ENCODE data around the gene MEIS2.

The MEIS2 gene

DNA sequence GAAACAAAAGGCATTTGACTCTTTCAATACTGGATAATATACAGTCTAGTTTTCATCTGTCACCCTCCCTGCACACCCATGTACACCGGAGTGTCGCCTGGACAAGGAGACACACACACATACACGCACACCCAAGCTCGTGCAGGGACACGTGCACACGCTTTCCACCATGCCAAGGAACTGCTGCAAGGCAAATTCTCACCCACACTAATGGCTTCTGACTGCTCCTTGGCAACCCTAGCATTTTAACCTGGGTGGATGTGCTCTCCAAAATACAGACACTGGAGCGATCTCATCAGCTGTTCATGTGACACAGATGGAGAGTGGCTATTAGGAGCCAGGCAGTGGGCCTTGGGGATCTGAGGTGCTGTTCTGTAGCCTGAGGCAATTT is 61.6 kb downstream of the MEIS2 start:
- Histone ChIP-seq H3K36me3 (ENCODE audit: control insufficient read depth, insufficient read depth, low read length) (peaks cover 3% of the 10 kb centered on the region), H3K27me3 (ENCODE audit: control insufficient read depth, insufficient read depth, low read length) (no peaks in the 10 kb centered on the region), H3K4me3 (ENCODE audit: low read length) (no peak overlapping the region), H3K4me1 (ENCODE audit: control insufficient read depth, insufficient read depth, low read length) (peaks cover 20% of the 10 kb centered on the region), H3K9ac (ENCODE audit: low read length) (no peak overlapping the region), H3K27ac (ENCODE audit: low read depth, low read length) (peak overlapping the region; percentile 8)

DNA sequence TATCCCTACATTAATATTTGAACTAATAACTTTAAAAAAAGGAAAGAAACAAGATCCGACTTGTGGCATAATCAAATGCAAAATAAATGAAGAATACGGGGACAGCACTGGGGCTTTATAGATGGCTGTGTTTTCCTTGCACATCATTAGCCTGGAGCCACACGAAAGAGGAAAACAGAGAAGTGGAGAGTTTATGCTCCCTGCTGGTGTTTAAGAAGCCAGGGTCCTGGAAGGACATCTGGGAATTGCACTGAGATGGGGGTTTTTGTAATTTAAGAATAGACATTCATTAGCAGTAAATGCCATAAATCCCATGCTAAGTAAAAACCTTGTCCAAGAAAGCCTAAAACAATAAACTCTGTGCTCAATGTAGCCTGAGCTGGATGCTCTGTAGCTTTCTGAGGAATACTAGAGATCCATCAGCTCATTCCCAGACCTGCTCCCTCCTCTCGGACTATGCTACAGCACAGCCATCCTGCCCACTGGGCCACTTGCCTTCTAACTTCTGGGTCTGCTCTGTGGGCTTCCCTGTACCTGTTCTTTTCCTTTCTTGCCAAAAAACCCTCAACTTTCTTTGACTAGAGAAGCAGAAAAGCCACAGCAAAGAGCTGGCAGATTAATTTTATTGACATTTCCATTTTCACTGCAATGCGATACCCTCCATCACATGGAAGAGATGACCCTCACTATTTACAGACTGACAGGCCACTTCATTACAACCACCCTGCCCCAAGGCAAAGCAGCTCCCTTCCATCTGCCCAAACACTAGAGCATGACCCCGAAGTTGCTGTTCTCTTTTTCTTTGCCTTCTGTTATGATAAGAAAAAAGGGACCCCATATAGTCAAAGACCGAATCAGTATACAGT is 62.3 kb downstream of the MEIS2 start:
- no peak overlapping the region for H3K9ac ChIP-seq (ENCODE audit: low read length)
- H3K27me3 ChIP-seq (ENCODE audit: control insufficient read depth, insufficient read depth, low read length): no peaks in the 10 kb centered on the region
- no peak overlapping the region for H3K4me3 ChIP-seq (ENCODE audit: low read length)
- H3K36me3 ChIP-seq (ENCODE audit: control insufficient read depth, insufficient read depth, low read length): peaks cover 3% of the 10 kb centered on the region
- no peak overlapping the region for H3K27ac ChIP-seq (ENCODE audit: low read depth, low read length)
- H3K4me1 ChIP-seq (ENCODE audit: control insufficient read depth, insufficient read depth, low read length): peaks cover 20% of the 10 kb centered on the region

DNA sequence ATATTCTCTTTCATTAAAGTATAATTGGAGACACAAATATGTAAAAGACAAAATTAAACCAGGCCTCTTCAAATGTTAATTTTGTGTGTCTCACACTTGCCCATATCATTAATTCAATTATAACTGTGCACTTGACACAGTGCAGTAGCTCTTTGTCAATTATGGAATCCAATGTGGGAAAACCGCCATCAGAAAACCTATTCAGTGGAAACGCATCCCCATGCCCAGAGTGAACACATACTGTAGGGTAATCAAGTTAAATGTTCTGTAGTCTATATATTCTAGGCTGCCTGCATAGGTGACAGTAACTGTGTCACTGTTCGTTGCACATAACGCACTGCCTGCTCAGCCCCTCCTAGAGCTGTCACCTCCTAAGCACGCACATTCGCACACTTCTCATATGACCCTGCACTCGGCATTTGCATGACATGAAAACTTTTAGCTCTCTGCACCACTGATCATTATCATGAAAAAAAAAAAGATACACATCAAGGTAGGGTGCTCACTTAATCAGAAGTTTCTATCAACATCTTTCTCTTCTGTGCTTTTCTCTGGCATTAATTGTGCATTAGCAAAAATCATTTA is 63.2 kb downstream of the MEIS2 start:
- Histone ChIP-seq H3K27ac (ENCODE audit: low read depth, low read length) (no peak overlapping the region), H3K36me3 (ENCODE audit: control insufficient read depth, insufficient read depth, low read length) (peaks cover 3% of the 10 kb centered on the region), H3K4me3 (ENCODE audit: low read length) (no peak overlapping the region), H3K27me3 (ENCODE audit: control insufficient read depth, insufficient read depth, low read length) (no peaks in the 10 kb centered on the region), H3K9ac (ENCODE audit: low read length) (no peak overlapping the region), H3K4me1 (ENCODE audit: control insufficient read depth, insufficient read depth, low read length) (peaks cover 20% of the 10 kb centered on the region)

DNA sequence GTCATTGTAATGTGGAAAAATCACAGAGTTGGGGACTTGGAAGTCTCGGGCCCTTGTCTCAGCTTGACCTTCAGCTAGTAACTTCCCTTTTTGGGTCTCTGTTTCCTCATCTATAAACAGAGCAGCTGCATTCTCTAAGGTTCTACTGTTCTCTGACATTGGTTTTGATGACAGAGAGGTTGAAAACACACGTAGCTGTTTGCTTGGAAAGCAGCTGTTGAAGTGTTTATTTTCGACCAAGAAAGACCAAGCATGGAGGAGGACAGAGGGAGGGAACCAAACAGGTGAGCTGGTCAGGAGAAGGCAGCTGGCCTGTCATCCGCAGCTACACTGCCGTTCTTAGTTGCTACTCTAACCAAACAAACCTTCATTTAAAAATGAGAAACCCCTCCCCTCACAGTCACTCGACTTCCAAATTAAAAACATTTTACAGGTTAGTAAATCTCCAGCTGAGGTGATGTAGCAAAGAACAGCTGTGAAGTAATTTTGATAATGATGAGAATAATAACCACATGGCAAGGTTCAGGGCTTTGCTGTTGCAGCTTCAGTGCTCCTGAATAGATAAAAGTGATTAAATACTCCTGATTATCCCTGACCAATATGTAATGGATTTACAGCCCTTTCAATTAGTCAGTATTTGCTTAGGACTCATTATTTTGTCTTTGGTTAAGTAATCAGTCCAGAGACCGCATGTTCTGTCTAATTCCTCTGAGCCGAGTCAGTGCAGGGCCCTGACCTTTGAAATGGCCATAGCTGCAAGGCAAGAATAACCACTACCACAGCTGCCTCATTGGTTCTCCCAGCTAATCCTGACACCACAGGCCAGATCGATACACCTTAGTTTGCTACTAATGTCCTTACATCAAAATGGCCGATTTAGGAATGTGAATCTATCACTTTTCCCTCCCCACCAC is 65.3 kb downstream of the MEIS2 start:
- no peaks in the 10 kb centered on the region for H3K27me3 ChIP-seq (ENCODE audit: control insufficient read depth, insufficient read depth, low read length)
- peaks cover 24% of the 10 kb centered on the region for H3K4me1 ChIP-seq (ENCODE audit: control insufficient read depth, insufficient read depth, low read length)
- peaks cover 3% of the 10 kb centered on the region for H3K36me3 ChIP-seq (ENCODE audit: control insufficient read depth, insufficient read depth, low read length)
- H3K9ac ChIP-seq (ENCODE audit: low read length): no peak overlapping the region
- H3K4me3 ChIP-seq (ENCODE audit: low read length): no peak overlapping the region
- no peak overlapping the region for H3K27ac ChIP-seq (ENCODE audit: low read depth, low read length)

DNA sequence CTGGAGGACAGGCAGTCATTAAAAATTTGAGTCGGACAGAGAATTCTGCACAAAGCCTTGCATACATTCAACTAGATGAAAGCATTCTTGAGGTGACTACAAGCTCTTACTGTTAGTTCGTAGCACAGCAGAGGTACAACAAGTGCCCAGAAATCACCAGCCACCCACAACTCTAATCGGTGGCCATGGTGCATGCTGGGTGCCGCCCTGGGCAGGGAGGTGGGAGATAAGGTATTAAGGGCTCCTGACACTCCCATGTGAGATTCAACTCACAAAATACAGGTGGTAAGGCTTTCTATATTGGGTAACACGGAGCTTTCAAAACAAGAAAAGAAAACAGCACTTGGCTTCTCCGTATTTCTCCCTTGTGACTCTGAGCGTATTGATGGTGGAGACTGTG is 66.0 kb downstream of the MEIS2 start:
- Histone ChIP-seq H3K4me3 (ENCODE audit: low read length) (no peak overlapping the region), H3K27ac (ENCODE audit: low read depth, low read length) (no peak overlapping the region), H3K27me3 (ENCODE audit: control insufficient read depth, insufficient read depth, low read length) (no peaks in the 10 kb centered on the region), H3K9ac (ENCODE audit: low read length) (no peak overlapping the region), H3K36me3 (ENCODE audit: control insufficient read depth, insufficient read depth, low read length) (peaks cover 3% of the 10 kb centered on the region), H3K4me1 (ENCODE audit: control insufficient read depth, insufficient read depth, low read length) (peaks cover 23% of the 10 kb centered on the region)

DNA sequence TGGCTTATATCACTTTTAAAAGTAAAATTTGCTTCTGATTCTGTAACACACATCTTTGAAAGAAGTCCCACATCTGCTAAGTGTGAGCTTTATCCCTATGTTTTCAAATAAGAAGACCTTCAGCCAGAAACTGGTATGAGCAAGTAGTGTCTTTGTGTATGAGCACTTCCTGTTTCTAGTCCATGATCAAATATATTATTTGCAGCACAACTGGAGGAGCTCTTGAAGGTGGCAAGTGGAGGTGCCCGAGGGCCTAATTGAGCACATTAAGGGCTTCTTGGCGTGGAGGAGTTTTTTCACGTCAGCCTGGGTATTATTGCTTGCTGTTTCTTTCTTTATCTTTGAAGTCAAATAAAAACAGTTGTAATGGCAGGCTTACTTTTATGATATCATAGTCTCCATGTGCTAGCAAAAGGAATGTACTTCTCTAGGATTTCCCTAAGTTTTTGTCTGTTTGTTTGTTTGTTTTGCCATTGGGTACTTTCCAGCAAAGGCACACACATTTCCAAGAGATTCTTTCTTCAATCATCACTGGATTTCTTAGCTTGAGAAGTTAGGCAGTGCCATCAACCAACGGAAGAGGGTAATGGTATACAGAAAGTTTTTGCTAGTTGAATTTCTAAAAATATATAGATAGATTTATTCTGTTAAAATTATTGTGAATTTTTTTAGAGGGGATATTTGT is 68.1 kb downstream of the MEIS2 start:
- peaks cover 3% of the 10 kb centered on the region for H3K36me3 ChIP-seq (ENCODE audit: control insufficient read depth, insufficient read depth, low read length)
- H3K9ac ChIP-seq (ENCODE audit: low read length): no peak overlapping the region
- peaks cover 11% of the 10 kb centered on the region for H3K4me1 ChIP-seq (ENCODE audit: control insufficient read depth, insufficient read depth, low read length)
- H3K27me3 ChIP-seq (ENCODE audit: control insufficient read depth, insufficient read depth, low read length): no peaks in the 10 kb centered on the region
- no peak overlapping the region for H3K4me3 ChIP-seq (ENCODE audit: low read length)
- H3K27ac ChIP-seq (ENCODE audit: low read depth, low read length): no peak overlapping the region

DNA sequence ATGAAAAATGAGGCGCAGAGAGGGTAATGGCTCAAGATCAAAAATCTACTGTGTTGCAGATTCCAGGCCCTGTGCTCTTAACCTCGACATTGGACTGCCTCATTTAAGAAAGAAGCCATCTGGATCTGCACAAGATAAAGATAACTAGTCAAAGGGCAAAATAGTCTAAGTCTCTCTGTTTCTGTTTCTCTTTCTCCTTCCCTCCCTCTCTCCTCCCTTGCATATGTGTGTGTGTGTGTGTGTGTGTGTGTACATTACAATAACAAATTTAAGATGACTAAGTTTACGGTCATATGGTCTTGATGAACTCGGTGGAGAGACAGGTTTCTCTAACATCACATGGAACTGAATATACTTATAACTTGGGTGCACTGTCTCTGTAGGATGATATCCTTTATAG is 69.2 kb downstream of the MEIS2 start:
- no peaks in the 10 kb centered on the region for H3K27me3 ChIP-seq (ENCODE audit: control insufficient read depth, insufficient read depth, low read length)
- H3K27ac ChIP-seq (ENCODE audit: low read depth, low read length): no peak overlapping the region

DNA sequence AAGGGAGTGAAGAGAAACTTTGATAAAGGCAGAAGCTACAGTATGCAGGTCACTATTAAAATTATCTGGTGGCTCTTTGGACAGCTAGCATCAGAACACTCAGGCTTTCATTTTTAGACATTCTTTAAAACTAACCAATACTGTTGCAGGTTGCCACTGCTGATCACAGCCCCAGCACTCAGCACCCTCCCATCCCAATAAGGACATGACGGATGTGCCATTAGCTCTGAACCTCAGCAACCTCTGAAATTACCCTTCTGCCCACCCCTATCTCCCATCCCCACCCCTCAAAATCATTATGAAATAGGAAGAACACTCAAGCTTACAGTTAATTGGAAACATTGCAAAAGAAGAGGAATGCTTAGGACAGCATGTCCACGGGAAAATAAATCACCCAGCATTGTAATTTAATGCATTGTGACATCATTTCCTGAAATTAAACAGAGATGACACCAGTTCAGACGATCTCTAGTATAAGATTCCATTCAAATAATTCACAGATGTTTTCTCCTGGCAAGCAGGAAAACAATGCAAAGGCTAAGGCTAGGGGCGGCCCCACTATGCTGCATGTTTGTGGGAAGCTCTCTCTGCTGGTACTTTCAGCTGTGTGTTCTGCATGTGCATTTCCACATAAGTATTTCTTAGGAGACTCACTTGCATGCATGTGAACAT is 71.6 kb downstream of the MEIS2 start:
- H3K36me3 ChIP-seq (ENCODE audit: control insufficient read depth, insufficient read depth, low read length): no peaks in the 10 kb centered on the region
- H3K27ac ChIP-seq (ENCODE audit: low read depth, low read length): no peak overlapping the region
- no peak overlapping the region for H3K4me3 ChIP-seq (ENCODE audit: low read length)
- no peaks in the 10 kb centered on the region for H3K27me3 ChIP-seq (ENCODE audit: control insufficient read depth, insufficient read depth, low read length)
- no peak overlapping the region for H3K9ac ChIP-seq (ENCODE audit: low read length)
- peaks cover 15% of the 10 kb centered on the region for H3K4me1 ChIP-seq (ENCODE audit: control insufficient read depth, insufficient read depth, low read length)

More for the DNA sequence above, 69.2 kb downstream of the MEIS2 start:
- peaks cover 11% of the 10 kb centered on the region for H3K4me1 ChIP-seq (ENCODE audit: control insufficient read depth, insufficient read depth, low read length)
- no peaks in the 10 kb centered on the region for H3K36me3 ChIP-seq (ENCODE audit: control insufficient read depth, insufficient read depth, low read length)
- H3K4me3 ChIP-seq (ENCODE audit: low read length): no peak overlapping the region
- no peak overlapping the region for H3K9ac ChIP-seq (ENCODE audit: low read length)

DNA sequence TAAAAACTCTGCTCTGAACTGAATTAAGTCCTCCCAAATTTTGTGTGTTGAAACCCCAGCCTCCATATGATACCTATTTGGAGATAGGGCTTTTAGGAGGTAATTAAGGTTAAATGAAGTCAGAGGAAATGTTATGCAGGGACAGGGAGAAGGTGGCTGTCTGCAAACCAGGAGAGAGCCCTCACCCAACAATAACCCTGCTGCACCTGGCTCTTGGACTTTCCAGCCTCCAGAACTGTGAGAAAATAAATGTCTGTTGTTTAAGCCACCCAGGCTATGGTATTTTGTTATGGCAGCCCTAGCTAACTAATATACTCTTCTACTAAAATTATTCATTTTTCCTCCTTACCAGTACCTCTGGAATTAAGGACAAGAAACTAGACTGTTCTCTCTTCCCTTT is 79.5 kb downstream of the MEIS2 start:
- Histone ChIP-seq H3K27me3 (ENCODE audit: control insufficient read depth, insufficient read depth, low read length) (no peaks in the 10 kb centered on the region), H3K9ac (ENCODE audit: low read length) (no peak overlapping the region), H3K4me3 (ENCODE audit: low read length) (no peak overlapping the region), H3K27ac (ENCODE audit: low read depth, low read length) (peak overlapping the region; percentile 67), H3K36me3 (ENCODE audit: control insufficient read depth, insufficient read depth, low read length) (no peaks in the 10 kb centered on the region), H3K4me1 (ENCODE audit: control insufficient read depth, insufficient read depth, low read length) (peaks cover 28% of the 10 kb centered on the region)

DNA sequence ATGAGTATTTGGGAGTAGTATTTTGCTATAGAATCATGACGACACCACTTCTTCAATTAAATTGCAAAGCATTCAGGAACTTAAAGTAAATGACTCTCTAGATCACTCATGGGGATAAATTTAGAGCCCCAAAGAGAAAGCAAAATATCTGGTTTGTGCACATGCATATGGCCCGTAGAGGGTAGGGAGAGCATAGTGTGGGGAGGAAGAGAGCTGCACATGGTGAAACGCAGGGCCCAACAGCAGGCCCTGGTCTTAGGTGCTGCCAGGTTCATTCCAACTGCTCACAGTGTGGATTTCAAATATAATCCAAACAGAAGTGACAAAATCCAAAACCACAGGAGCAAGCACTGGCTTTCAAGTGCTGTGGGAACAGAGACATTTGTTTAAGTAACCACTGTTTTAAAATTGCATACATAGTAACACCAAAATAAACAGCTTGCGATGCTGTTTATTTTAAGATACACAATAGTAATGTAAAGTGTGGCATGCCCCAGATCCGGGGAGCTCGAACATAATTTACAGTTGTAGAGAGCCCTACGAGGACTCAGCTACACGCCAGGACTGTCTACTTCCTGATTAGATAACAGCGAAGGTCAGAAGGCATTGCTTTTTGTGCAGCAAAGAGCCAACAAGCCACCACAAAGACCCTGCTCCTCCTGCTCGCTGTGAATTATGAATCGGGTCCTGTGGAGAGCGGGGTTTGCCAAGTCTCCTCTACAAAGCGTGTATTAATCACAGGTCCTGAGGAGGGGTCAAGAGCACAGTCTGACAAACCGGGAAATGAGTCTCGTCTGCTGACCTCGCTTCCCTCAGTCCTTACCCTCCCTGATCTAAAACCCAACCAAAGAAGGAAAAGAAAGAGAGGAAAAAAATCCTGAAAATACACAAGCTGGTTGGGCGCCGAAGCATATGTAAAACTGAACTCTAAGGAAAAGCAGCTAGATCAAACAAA is 80.6 kb downstream of the MEIS2 start:
- Histone ChIP-seq H3K9ac (ENCODE audit: low read length) (no peak overlapping the region), H3K36me3 (ENCODE audit: control insufficient read depth, insufficient read depth, low read length) (no peaks in the 10 kb centered on the region), H3K27ac (ENCODE audit: low read depth, low read length) (peak overlapping the region; percentile 67), H3K4me3 (ENCODE audit: low read length) (peak overlapping the region; percentile 18), H3K27me3 (ENCODE audit: control insufficient read depth, insufficient read depth, low read length) (no peaks in the 10 kb centered on the region), H3K4me1 (ENCODE audit: control insufficient read depth, insufficient read depth, low read length) (peaks cover 32% of the 10 kb centered on the region)
